Neural cell (in vitro differentiated cells): Measurements from ENCODE around the gene GRIFIN.
"Not testable (repeated sequence)": the region's sequence is repeated elsewhere in the genome, so short reads cannot be mapped to it uniquely, and the experiment has no call there.

ENCODE experiments used
- CTCF ChIP-seq: fragments of 450-650 bp; IDR thresholded peaks from 2 replicates; pipeline ENCODE4 v1.5.1; 2014; ENCODE audit warnings: antibody characterized with exemption, mild to moderate bottlenecking, moderate library complexity; ENCODE audit not compliant: poor library complexity, severe bottlenecking
- EP300 ChIP-seq: fragments of 450-650 bp; conservative IDR thresholded peaks from 2 replicates; pipeline ENCODE4 v1.6.1; 2014; ENCODE audit warnings: antibody characterized with exemption, mild to moderate bottlenecking, moderate library complexity; ENCODE audit not compliant: poor library complexity, severe bottlenecking
- RAD21 ChIP-seq: fragments of 450-650 bp; conservative IDR thresholded peaks from 2 replicates; pipeline ENCODE4 v1.6.1; 2014; ENCODE audit warnings: antibody characterized with exemption, mild to moderate bottlenecking, moderate library complexity
- SMC3 ChIP-seq: fragments of 450-650 bp; conservative IDR thresholded peaks from 2 replicates; pipeline ENCODE4 v1.6.1; 2014; ENCODE audit warnings: antibody characterized with exemption, mild to moderate bottlenecking, moderate library complexity; ENCODE audit not compliant: poor library complexity

- TF ChIP-seq EP300, CTCF, SMC3, RAD21: not testable (repeated sequence)
These were observed 6.6 kb downstream of the GRIFIN start for GRCh38 chr7:2469460-2470203.
